ENCODE measurements around the gene RUVBL2.
A peak's percentile ranks its signal among the peaks of the same experiment; 100 is the strongest.

The RUVBL2 gene

DNA sequence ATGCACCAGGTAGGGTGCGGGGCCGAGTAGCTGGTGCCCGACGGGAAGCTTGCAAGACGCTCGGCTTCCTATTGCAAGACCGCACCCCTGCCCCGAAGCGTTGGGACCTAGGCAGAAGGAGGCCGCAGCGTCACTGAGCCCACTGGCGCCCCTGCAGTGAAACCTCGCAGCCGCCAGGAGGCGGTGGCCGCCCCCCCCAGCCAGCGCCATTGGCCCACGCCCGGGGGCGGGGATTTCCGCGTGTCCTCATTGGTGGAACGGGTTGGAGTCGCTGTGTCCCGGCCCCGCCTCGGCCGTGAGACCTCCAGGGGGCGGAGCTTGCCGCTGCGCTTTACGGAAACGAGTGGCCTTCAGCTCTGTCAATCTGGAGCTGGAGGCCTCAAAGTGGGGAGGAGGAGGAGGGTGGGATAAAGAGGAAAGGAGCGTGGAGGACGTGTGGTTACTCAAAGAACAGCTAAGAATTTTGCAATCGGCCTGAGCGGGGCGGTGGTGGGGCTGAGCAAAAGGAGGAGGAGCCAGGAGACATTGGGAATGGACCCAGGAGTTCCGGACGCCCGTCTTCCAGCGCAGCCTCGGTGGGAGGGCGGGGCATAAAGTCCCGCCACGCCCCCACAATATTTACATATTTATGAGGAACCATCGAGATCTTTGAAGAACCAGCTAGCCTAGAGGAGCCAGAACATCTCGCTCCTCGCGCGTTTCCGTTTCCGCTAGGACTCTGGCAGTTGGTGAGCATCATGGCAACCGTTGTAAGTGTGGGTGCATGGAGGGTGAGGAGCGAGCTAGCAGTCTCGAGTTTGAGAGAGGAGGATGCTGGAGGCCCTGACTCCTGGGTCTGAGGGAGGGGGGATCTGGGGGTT is at the start of gene RUVBL2, which contains the start of gene GYS1:
Gene RUVBL2 (plus strand): TSS at position 713 of the 860 bp plus-strand sequence. CDS start 25 bp downstream, at position 738.
Gene GYS1 (minus strand): TSS at position 135 of the 860 bp plus-strand sequence. CDS start 197 bp downstream, outside the sequence.
- DNase-seq = peak; percentile 100

DNA sequence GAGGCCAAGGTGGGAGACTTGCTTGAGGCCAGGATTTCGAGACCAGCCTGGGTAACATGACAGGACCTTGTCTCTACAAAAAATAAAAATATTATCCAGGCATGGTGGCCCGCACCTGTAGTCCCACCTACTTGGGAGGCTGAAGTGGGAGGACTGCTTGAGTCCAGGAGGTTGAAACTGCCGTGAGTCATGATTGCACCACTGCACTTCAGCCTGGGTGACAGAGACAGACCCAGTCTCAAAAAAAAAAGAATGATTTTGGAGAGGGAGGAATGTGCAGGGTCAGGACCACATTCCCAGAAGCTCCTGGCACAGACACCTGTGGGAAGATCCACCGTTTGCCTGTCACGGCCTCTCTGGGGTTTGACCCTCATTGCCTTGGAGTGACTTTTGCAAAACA is 48.3 kb upstream of the RUVBL2 start:
- DNase-seq = no peak

DNA sequence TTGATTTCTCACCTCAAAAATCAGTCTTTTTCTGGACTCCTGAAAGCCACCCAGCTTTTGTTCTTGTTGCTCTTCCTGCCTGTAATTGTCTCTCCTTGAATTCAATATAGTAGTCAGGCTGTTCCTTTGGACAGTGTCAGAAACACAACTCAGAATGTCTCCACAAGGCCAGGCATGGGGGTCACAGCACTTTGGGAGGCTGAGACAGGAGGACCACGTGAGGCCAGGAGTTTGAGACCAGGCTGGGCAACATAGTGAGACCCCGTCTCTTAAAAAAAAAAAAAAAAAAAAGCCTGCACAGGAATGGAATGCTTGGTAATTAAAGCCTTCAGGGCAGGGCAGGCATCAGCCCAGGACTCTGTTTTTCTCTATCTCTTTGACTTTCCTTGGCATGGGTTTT is 47.9 kb upstream of the RUVBL2 start:
- no peak for DNase-seq

DNA sequence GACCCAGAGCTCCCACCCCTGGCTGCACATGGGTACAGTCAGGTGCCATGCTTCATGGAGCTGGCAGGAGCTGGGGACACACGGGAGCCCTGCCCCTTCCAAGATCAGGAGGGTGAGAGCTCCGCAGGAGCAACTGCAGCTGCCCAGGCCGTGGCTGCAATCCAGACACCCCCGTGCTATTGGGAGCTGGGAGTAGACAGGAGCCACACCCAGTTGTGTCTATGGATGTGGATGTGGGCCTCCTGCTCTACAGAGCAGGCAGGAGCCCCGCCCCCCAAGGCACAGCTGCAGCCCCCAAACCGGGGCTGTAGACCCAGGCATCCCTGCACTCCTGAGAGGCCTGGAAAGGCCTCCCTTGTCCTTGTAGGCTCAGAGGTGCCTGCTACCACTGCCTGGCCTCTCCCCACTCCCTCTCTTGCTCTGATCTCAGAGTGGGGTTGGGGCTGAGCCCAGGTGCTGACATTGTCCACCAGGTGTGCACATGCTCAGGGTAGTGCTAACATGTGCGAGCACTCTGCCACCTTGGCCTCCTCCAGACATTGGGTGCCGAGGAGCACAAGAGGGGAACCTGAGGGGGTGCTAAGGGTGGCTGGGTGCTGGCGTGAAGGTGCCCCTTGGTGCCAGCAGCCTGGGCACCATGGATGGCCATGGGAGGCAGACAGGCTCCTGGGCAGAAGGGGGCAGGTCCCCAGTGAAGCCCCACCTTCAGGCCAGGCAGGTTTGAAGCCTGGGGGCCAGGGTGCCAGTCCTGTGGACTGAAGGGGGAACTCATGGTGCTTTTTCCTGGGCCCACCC is 47.0 kb upstream of the RUVBL2 start:
- no peak for DNase-seq

DNA sequence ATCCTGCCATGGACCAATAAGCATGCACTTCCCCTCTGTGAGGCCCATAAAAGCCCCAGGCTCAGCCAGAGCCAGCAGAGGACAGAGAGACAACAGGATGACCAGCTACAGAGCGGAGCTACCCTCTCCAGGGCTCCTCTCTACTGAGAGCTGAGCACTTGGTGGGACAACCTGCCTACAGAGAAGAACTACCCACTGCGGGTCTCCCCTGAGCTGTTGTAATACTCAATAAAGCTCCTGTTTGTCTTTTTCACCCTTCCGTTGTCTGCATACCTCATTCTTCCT is 46.5 kb upstream of the RUVBL2 start:
- DNase-seq = no peak

DNA sequence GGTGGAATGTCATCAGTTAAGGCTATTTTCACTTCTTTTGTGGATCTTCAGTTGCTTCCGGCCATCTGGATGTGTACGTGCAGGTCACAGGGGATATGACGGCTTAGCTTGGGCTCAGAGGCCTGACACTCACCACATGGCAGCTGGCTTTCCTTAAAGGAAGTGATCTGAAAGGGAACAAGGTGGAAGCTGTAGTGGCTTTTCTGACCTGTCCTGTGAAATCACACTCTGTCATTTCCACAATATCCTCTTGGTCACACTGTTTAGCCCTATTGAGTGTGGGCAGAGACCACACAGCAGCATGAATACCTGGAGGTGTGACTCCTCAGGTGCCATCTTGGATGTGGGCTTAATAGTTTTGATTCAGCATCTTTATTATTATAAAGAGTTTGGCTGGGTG is 43.5 kb upstream of the RUVBL2 start:
- no peak for DNase-seq

DNA sequence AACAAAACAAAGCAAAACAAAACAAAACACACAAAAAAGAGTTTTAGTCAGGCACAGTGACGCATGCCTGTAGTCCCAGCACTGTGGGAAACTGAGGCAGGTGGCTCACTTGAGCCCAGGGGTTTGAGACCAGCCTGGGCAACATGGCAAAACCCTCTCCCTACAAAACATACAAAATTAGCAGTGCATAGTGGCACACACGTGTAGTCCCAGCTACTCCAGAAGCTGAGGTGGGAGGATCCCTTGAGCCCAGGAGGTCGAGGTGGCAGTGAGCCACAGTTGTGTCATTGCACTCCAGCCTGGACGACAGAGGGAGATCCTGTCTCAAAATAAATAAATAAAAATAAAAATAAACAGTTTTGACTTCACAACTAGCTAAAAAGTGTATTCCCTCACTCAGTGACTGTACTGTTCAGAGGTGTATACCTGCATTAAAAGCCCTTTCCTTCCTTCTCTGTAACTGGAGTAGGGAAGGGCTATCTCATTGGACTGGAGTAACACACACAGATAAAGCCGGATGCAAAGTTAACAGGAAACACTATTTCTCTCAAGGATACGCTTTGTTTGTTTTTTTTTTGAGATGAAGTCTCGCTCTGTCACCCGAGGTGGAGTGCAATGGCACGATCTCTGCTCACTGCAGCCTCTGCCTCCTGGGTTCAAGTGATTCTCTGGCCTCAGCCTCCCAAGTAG is 42.7 kb upstream of the RUVBL2 start:
- no peak for DNase-seq

DNA sequence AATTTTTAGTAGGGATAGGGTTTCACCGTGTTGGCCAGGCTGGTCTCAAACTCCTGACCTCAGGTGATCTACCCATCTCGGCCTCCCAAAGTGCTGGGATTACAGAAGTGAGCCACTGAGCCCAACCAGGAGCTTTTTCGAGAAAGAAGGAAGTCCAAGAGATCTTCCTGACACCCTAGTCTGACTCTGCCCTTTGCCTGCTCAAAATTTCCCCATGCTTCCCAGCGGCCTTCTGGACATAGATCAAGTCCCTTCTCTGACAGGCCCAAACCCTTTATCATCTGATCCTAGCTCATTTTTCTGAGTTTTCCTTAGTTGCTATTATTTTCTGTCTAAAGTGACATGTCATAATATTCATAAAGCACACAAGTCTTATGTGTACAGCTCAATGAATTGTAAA is 40.5 kb upstream of the RUVBL2 start:
- no peak for DNase-seq

DNA sequence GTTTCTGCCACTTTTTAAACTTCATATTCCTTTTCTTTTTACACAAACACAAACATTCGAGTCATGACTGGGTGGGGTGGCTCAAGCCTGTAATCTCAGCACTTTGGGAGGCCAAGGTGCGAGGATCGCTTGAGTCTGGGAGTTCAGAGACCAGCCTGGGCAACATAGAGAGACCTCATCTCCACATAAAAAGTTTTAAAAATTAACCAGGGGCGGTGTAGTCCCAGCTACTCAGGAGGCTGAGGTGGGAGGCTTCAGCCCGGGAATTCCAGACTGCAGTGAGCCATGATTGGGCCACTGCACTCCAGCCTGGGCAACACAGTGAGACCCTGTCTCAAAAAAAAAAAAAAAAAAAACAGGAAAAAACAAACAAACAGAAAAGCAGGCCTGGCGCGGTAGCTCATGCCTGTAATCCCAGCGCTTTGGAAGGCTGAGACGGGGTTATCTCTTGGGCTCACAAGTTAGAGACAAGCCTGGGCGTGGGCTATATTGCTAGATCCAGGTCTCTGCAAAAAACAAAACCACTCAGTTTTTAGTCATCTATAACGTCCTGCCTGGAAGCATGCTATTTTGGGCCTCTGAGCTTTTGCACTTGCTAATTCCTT is 39.6 kb upstream of the RUVBL2 start:
- no peak for DNase-seq

DNA sequence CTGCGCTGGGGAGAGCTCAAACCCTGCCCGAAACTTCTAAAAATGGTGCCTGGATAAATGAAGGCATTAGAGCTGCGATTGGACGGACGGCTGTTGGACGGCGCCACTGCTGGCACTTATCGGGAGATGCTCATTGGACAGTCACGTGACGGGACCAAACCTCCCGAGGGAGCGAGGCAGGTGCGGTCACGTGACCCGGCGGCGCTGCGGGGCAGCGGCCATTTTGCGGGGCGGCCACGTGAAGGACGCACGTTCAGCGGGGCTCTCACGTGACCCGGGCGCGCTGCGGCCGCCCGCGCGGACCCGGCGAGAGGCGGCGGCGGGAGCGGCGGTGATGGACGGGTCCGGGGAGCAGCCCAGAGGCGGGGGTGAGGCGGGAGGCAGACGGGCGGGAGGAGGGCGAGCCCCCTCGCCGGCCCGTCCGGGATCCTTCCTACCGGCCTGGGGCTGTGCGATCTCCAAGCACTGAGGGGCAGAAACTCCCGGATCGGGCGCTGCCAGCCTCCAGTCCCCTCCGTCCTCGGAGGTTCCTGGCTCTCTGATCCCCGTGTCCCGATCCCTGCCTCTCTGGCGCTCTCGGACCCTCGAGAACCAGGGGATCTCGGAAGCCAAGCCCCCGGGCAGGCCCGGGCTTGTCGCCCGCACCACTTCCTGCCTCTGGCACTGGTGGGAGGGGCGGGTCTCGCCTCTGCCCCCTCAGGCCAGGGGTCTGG is 38.9 kb upstream of the RUVBL2 start, which contains the start of gene BAX:
Gene BAX (plus strand): TSS at position 281 of the 713 bp plus-strand sequence. CDS start 54 bp downstream, at position 335.
- peak; percentile 98 to 100 for DNase-seq

DNA sequence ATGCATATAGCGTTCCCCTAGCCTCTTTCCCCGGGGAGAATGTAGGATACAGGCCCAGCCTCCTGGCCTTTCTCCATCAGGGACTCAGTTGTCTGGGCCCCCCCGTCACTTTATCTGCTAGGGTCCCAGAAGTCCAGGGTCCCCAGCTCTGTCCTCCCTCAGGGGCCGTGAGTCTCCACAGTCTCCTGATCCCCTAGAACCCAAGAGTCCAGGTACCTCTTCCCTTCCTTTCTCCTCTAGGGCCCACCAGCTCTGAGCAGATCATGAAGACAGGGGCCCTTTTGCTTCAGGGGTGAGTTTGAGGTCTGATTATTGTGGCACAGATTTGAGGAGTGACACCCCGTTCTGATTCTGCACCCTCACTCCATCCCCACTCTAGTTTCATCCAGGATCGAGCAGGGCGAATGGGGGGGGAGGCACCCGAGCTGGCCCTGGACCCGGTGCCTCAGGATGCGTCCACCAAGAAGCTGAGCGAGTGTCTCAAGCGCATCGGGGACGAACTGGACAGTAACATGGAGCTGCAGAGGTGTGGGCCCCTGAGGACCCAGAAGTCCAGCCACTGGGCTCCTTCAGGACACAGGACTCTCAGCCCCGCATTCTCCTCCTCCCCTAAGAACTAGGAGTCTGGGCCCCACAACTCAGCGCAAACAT is 38.3 kb upstream of the RUVBL2 start:
- no peak for DNase-seq

DNA sequence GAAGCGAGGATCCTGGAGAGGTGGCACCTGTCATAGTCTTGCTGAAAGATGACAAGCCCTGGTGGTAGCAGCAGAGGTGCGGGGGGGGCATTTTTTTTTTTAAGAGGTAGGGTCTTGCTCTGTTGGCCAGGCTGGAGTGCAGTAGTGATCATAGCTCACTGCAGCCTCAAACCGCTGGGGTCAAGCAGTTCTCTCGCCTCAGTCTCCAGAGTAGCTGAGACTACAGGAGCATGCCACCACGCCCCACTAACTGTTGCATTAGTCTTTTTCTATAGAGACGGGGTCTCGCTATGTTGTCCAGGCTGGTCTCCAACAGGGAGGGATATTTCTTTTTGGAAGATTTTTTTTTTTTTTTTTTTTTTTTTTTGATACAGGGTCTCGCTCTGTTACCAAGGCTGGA is 35.7 kb upstream of the RUVBL2 start:
- DNase-seq = no peak

DNA sequence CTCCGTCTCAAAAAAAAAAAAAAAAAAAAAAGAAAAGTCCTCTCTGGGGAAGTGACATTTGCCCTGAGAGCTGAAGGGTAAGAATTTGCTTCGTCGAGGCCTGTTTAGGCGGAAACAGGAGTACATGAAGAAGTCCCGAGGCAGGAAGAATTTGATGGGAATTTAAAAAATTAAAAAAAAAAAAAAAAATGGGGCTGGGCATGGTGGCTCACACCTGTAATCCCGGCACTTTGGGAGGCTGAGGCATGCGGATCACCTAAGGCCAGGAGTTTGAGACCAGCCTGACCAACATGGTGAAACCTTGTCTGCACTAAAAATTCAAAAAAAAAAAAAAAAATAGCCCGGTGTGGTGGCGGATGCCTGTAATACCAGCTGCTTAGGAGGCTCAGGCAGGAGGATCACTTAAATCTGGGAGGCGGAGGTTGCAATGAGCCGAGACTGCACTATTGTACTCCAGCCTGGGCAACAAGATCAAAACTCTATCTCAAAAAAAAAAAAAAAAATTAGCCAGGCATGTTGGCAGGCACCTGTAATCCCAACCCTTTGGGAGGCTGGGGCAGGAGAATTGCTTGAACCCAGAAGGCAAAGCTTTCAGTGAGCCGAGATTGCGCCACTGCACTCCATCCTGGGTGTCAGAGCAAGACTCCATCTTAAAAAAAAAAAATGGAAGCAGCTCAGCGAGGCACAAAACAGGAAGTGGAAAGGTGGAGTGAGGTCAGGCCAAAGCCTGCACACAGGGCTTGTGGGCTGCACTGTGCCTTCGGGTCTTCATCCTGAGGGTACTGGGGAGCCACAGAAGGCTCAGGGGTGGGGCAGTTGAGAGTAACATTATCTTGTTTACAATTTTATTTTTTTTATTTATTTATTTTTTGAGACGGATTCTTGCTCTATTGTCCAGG is 34.1 kb upstream of the RUVBL2 start:
- DNase-seq = no peak

DNA sequence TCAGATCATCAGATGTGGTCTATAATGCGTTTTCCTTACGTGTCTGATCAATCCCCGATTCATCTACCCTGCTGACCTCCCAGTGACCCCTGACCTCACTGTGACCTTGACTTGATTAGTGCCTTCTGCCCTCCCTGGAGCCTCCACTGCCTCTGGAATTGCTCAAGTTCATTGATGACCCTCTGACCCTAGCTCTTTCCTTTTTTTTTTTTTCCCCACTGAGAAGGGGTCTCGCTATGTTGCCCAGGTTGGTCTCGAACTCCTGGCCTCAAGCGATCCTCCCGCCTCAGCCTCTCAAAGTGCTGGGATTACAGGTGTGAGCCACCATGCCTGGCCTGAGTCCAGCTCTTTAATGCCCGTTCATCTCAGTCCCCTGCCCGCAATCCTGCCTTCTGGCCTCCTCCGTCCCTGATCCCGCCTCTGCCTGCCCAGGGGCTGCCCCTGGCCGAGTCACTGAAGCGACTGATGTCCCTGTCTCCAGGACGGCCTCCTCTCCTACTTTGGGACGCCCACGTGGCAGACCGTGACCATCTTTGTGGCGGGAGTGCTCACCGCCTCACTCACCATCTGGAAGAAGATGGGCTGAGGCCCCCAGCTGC is 32.5 kb upstream of the RUVBL2 start:
- DNase-seq = no peak

DNA sequence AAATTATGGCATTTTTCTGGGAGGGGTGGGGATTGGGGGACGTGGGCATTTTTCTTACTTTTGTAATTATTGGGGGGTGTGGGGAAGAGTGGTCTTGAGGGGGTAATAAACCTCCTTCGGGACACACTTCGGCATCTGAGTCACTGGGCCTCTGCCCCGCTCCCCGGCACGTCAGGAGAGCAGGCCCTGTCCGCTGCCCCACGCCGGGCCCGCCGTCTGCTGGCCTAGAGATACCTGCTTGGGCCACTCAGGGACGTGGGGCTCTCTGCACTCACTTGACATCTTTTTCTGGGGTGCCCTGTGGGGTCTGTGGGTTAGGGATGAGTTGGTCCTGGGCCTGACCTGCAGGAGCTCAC is 32.0 kb upstream of the RUVBL2 start:
- no peak for DNase-seq

DNA sequence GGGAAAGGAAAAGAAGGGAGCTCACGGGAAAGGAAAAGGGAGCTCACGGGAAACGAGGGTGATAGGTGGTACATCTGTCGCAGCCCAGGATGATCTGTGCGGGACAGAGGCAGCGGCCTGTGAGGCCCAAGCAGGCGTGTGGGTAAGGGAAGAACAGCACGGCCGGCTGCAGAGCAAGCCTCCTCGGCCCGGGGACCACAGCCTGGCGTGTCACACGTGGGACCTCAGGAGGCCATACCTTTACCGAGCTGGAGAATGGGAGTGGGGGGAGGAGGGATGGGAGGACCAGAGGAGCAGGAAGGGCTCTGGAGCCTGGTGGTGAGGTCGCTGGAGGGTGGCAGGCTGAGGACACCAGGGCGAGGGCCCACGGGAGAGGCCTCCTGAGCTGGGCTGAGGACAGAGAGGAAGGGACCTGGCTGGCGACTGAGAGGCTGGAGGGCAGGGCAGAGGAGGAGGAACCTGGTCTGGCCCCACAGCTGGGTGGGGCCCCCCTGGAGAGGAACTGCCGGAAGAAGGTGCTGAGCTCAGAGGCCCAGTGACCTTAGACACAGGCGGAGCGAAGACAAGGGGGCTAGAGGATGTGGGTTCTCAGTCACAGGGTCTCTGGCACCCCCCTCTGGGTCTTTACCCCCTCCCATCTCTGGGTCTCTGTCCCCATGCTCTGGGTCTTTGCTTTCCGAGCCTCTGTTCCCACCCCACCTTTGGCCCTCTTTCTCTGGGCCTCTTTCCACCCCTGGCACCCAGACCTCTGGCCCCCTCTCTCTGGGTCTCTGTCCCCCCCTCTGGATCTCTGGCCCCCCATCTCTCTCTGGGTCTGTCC is 31.4 kb upstream of the RUVBL2 start:
- no peak for DNase-seq

DNA sequence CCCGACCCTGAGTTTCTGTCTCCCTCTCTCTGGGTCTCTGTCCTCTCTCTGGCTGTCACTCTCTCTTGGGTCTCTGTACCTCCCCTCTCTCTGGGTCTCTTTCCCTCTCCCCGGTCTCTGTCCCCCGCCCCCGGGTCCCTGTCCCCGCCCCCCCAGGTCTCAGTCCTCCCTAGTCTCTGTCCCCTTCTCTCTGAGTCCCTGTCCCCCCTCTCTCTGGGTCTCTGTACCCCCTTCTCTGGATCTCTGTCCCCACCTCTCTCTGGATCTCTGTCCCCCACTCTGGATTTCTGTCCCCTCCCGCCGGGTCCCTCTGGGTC is 30.9 kb upstream of the RUVBL2 start:
- no peak for DNase-seq

DNA sequence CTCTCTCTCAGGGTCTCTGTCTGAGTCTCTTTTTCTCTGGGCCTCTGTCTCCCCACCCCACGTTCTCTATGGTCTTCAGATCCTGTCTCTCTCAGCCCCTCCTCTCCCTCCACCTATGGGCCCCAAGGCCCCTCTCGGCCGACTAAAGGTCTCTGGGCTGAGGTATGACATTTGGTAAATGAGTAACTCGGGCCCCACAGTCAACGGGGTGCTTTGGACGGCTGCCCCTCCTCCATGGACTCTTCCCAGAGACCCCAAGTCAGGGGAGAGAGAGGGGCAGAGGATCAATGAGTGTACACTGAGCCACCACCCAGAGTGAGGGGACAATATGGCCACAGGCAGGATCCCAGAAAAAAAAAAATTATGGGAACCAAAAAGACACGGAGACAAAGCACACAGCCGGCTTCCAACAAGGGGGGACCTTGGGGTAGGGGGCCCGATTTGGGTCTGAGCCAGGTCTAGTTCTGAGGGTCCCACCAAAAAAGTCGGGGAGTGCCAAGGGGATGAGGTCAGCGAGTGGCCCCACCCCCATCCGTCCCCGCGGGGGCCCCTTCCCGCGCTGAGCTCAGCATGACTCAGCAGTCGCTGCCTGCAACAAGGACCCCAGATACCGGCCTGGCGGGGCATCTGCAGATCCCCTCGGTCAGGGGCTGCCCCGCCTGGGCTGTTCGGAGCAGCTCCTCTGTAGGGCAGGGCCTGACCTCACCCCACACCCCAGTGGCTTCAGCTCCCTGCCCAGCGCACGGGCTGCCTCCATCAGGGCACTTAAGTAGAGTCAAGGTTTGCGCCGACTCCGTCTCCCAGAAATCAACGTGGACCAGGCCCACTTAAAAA is 30.1 kb upstream of the RUVBL2 start:
- DNase-seq = no peak

Data from NCI-H1930 (cell line).